PC-3 (cell line): Measurements from ENCODE around the gene GFRA1.

Experiments used
- CTCF ChIP-seq: fragments of 300-600 bp; sonication (generic); conservative IDR thresholded peaks from 2 replicates; pipeline ENCODE4 v1.5.1; 2017; ENCODE audit warnings: antibody characterized with exemption, low read depth, mild to moderate bottlenecking, low read length
- EZH2 ChIP-seq: fragments of 300-600 bp; sonication (generic); IDR thresholded peaks from one replicate; pipeline ENCODE4 v1.6.1; 2017; ENCODE audit warnings: antibody characterized with exemption, mild to moderate bottlenecking, low read length; ENCODE audit not compliant: unreplicated experiment

- TF ChIP-seq CTCF: no peak
- no peak for TF ChIP-seq EZH2
Observed at GRCh38 chr10:116071453-116072148, 201.4 kb downstream of the GFRA1 start.
